RPMI8226 (cell line): Measurements from ENCODE around the gene S100B.
"Not testable (repeated sequence)": the region's sequence is repeated elsewhere in the genome, so short reads cannot be mapped to it uniquely, and the experiment has no call there.

ENCODE experiments used
- DNase-seq: peaks from one replicate; pipeline ENCODE4 v3.0.0-alpha.2; 2015

The S100B gene

GRCh38 chr21:46598581-46599572, 6.0 kb downstream of the S100B start:
- no peak for DNase-seq

- DNase-seq = no peak
These were observed 7.0 kb downstream of the S100B start for GRCh38 chr21:46597896-46598343.

GRCh38 chr21:46597031-46597430, 7.9 kb downstream of the S100B start:
- DNase-seq = no peak

- no peak for DNase-seq
These were observed 8.7 kb downstream of the S100B start for GRCh38 chr21:46596201-46596600.

GRCh38 chr21:46594276-46594675, 10.6 kb downstream of the S100B start:
- DNase-seq = peak; percentile 32

GRCh38 chr21:46585191-46585953, 19.5 kb downstream of the S100B start:
- DNase-seq = no peak

- DNase-seq = no peak
These were observed 23.0 kb downstream of the S100B start for GRCh38 chr21:46581780-46582307.

- DNase-seq = not testable (repeated sequence)
These were observed 25.5 kb downstream of the S100B start for GRCh38 chr21:46579394-46579793.

- DNase-seq = not testable (repeated sequence)
These were observed 27.1 kb downstream of the S100B start for GRCh38 chr21:46577786-46578185.

- no peak for DNase-seq
These were observed 32.0 kb downstream of the S100B start for GRCh38 chr21:46572850-46573249.

GRCh38 chr21:46570631-46571030, 34.3 kb downstream of the S100B start:
- DNase-seq = no peak

- no peak for DNase-seq
These were observed 34.8 kb downstream of the S100B start for GRCh38 chr21:46570119-46570518.

GRCh38 chr21:46569081-46569480, 35.8 kb downstream of the S100B start:
- no peak for DNase-seq

- no peak for DNase-seq
These were observed 36.3 kb downstream of the S100B start for GRCh38 chr21:46568562-46568961.

- no peak for DNase-seq
These were observed 37.5 kb downstream of the S100B start for GRCh38 chr21:46567348-46567747.

GRCh38 chr21:46564391-46564790, 40.5 kb downstream of the S100B start:
- no peak for DNase-seq

- no peak for DNase-seq
These were observed 41.8 kb downstream of the S100B start for GRCh38 chr21:46562964-46563607.

GRCh38 chr21:46562472-46562871, 42.4 kb downstream of the S100B start:
- no peak for DNase-seq

GRCh38 chr21:46561445-46562090, 43.3 kb downstream of the S100B start:
- DNase-seq = no peak

GRCh38 chr21:46560568-46561444, 44.1 kb downstream of the S100B start:
- DNase-seq = no peak

- no peak for DNase-seq
These were observed 45.4 kb downstream of the S100B start for GRCh38 chr21:46559291-46559983.
